Small intestine (tissue), 7 donors: ENCODE data around the gene CHRM4. TPM values are rescaled to one million over a fixed set of nuclear protein-coding genes. Genes with fewer than 3 reads are reported as not detected.
"Not testable (repeated sequence)": the region's sequence is repeated elsewhere in the genome, so short reads cannot be mapped to it uniquely, and the experiment has no call there.

Experiments used
- DNase-seq, 2 donors: peaks; one replicate each; pipeline versions ENCODE4 v3.0.0 to v3.0.0-alpha.2; 2013
- FAIRE-seq: peaks from 2 replicates; lab custom pipeline; 2012; peaks lifted over from hg19 to GRCh38; lab: Jason Lieb, UNC
- H3K27ac ChIP-seq, 3 donors: one replicate each; pipeline ENCODE4 v1.5.1; 2013; ENCODE audit warnings: low read length in 2 of 3, mild to moderate bottlenecking in 2 of 3, control low read depth in 1 of 3, inconsistent platforms in 1 of 3, low read depth in 1 of 3, moderate library complexity in 1 of 3
- H3K27me3 ChIP-seq, 3 donors: one replicate each; pipeline ENCODE4 v1.6.1; 2013; ENCODE audit warnings: low read length in 3 of 3, inconsistent platforms in 1 of 3; ENCODE audit not compliant: control insufficient read depth in 3 of 3, insufficient read depth in 3 of 3
- H3K36me3 ChIP-seq, 3 donors: one replicate each; pipeline ENCODE4 v1.6.1; 2013; ENCODE audit warnings: low read length in 3 of 3, inconsistent platforms in 1 of 3, low read depth in 1 of 3, mild to moderate bottlenecking in 1 of 3, moderate library complexity in 1 of 3; ENCODE audit not compliant: control insufficient read depth in 3 of 3, insufficient read depth in 2 of 3
- H3K4me1 ChIP-seq, 3 donors: one replicate each; pipeline ENCODE4 v1.6.1; 2013; ENCODE audit warnings: low read length in 2 of 3, inconsistent platforms in 1 of 3, low read depth in 1 of 3, mild to moderate bottlenecking in 1 of 3, moderate library complexity in 1 of 3; ENCODE audit not compliant: control insufficient read depth in 3 of 3, insufficient read depth in 2 of 3
- H3K4me3 ChIP-seq, 3 donors: one replicate each; pipeline ENCODE4 v1.5.1; 2013; ENCODE audit warnings: low read length in 3 of 3, control low read depth in 1 of 3, inconsistent platforms in 1 of 3, low read depth in 1 of 3, mild to moderate bottlenecking in 1 of 3, moderate library complexity in 1 of 3
- H3K9me3 ChIP-seq, 2 donors: one replicate each; pipeline ENCODE4 v1.6.1; 2013; ENCODE audit warnings: low read depth in 1 of 2, low read length in 1 of 2; ENCODE audit not compliant: control insufficient read depth in 2 of 2, insufficient read depth in 1 of 2
- WGBS, 3 donors: extraction: QIAGEN DNeasy Blood & Tissue Kit; methylation state at CpG; one replicate each; pipeline ENCODE4 v1.1.7; 2013; 5-methylcytosine and 5-hydroxymethylcytosine counted together
- polyA plus RNA-seq, 4 donors: library from polyadenylated mRNA; stranded (reverse) in 3 of 4; unstranded in 1 of 4; fragments of 200-250 nt in 3 of 4; fragments of 120-200 nt in 1 of 4; gene quantifications; one replicate each; pipeline versions ENCODE4 v1.2.1 to v1.2.3, GENCODE V29; 2013
- donor health status: healthy with polysubstance abuse.
- donor health status: control.
- donor health status: control.
- donor health status: Bipolar disorder and iron deficiency.
- donor health status: healthy.

The CHRM4 gene
- polyA plus RNA-seq, 4 donors = 3.1 to 7.8 (median 5.8) TPM; not detected in 1

DNA sequence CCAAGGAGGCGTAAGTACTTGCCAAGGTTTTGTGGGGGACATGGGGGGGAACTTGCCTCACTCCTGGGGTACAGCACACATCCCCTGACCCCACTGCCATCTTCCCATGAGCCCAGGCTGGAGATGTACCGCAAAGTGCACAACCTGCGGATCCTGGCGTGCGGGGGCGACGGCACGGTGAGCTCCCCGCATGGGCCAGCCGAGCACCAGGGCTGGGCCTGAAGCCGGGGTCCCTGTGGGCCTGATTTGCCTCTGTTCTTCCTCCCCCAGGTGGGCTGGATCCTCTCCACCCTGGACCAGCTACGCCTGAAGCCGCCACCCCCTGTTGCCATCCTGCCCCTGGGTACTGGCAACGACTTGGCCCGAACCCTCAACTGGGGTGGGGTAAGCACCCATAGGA is 19.1 kb downstream of the CHRM4 start:
- Histone ChIP-seq H3K4me1 (peaks cover 0 to 16% (median 0%) of the 10 kb centered on the region in 3 donors), H3K36me3 (peaks cover 11 to 93% (median 24%) of the 10 kb centered on the region in 3 donors)
- not testable (repeated sequence) for DNase-seq, H3K9me3 ChIP-seq, H3K27me3 ChIP-seq, H3K27ac ChIP-seq, H3K4me3 ChIP-seq, FAIRE-seq
- WGBS, 3 donors = 88 to 89% (median 89%) methylated on average over 12 to 15 of the region's 15 CpGs

DNA sequence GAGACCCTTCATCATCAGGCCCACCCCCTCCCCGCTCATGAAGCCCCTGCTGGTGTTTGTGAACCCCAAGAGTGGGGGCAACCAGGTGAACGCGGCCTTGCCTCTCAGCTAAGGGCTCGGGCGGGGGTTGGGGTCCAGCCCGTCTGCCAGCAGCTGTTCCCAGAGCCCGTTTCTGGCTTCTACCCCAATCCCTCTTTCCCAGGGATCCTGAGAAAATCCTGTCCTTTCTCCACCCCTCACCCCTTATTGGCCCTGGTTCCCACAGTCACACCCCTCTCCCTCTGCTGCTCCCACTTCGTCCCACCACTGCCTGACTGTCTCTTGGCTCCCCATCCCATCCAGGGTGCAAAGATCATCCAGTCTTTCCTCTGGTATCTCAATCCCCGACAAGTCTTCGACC is 19.5 kb downstream of the CHRM4 start:
- no peak for FAIRE-seq
- Histone ChIP-seq H3K27ac (no peak overlapping the region), H3K9me3 (no peaks in the 10 kb centered on the region), H3K27me3 (no peaks in the 10 kb centered on the region), H3K4me3 (no peak overlapping the region), H3K4me1 (peaks cover 0 to 16% (median 0%) of the 10 kb centered on the region in 3 donors), H3K36me3 (peaks cover 11 to 91% (median 21%) of the 10 kb centered on the region in 3 donors)
- peak in 1 of 2 donors; percentile 45 for DNase-seq
- 46 to 59% (median 46%) methylated on average over 8 to 10 of the region's 10 CpGs for WGBS, 3 donors

DNA sequence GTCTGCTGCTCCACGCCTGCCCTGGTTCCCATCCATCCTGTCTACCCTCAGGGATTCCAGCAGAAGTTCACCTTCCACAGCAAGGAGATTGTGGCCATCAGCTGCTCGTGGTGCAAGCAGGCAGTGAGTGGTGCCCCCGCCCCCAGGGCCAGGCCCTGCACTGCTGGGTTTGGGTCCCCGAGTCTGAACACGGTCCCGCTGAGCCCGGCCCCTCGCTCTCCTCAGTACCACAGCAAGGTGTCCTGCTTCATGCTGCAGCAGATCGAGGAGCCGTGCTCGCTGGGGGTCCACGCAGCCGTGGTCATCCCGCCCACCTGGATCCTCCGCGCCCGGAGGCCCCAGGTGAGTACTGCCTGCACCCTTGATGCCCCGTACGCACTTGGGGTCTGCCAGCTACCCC is 20.3 kb downstream of the CHRM4 start:
- Histone ChIP-seq H3K4me1 (peaks cover 0 to 16% (median 0%) of the 10 kb centered on the region in 3 donors), H3K36me3 (peaks cover 9 to 91% (median 18%) of the 10 kb centered on the region in 3 donors)
- H3K4me3 ChIP-seq, DNase-seq, H3K27ac ChIP-seq, H3K27me3 ChIP-seq, H3K9me3 ChIP-seq, FAIRE-seq: not testable (repeated sequence)
- 96 to 98% (median 96%) methylated on average over 19 of the region's 19 CpGs for WGBS, 3 donors

- peaks cover 6 to 90% (median 18%) of the 10 kb centered on the region in 3 donors for H3K36me3 ChIP-seq
- no peak overlapping the region for H3K27ac ChIP-seq
- FAIRE-seq = no peak
- H3K4me1 ChIP-seq = peaks cover 0 to 16% (median 0%) of the 10 kb centered on the region in 3 donors
- H3K27me3 ChIP-seq = no peaks in the 10 kb centered on the region
- no peak overlapping the region for H3K4me3 ChIP-seq
- DNase-seq = no peak
- H3K9me3 ChIP-seq = no peaks in the 10 kb centered on the region
- WGBS, 3 donors = 89 to 92% (median 90%) methylated on average over 13 of the region's 13 CpGs
These were observed 21.3 kb downstream of the CHRM4 start for GRCh38 chr11:46370253-46370652.

DNA sequence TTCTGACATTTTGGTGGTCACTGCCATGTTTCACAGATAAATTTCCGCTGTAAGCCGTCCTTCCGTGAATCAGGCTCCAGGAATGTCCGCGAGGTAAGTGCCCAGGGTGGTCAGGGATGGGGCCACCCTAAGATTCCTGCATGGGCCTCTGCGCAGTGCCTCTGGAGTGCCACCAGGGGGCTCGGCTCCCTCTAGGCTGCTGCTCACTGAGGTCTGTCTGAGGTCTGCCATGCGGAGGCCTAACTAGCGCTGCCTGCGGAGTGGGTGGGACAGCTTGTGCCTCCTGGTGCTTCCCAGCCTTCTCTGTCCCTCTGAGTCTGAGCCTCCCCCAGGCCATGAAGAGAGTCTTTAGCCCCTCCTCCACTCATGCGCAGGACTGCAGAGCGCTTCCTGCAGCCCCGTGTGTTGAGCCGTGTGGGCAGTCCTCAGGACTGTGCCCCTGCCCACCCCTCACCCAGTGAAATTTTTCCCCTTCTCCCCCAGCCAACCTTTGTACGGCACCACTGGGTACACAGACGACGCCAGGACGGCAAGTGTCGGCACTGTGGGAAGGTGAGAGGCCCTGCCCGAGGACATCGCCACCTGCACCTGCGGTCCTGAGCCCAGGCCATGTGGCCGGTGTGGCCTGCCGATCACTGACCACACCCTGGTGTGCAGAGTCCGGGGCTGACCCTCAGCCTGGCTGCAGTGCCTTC is 22.0 kb downstream of the CHRM4 start:
- peaks cover 0 to 16% (median 0%) of the 10 kb centered on the region in 3 donors for H3K4me1 ChIP-seq
- no peak for FAIRE-seq
- H3K27me3 ChIP-seq = no peaks in the 10 kb centered on the region
- H3K36me3 ChIP-seq = peaks cover 5 to 90% (median 13%) of the 10 kb centered on the region in 3 donors
- no peaks in the 10 kb centered on the region for H3K9me3 ChIP-seq
- 65 to 71% (median 69%) methylated on average over 25 of the region's 25 CpGs for whole genome bisulfite sequencing, 3 donors
- H3K27ac ChIP-seq = no peak overlapping the region
- peak in 1 of 2 donors; percentile 70 for DNase-seq
- no peak overlapping the region for H3K4me3 ChIP-seq

DNA sequence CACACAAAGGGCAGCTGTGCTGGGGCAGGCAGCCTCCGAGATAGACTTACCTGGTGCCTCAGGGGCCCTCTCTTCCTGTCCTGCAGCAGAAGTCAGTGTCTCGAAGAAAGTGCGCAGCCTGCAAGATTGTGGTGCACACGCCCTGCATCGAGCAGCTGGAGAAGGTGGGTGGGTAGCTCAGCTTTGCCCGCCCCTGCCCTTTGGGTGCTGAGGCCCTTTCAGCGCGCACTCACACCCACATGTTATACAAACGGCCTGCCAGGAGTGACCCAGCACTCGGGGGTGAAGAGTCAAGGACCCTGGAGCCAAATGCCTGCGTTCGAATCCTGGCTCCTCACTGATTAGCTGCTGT is 23.7 kb downstream of the CHRM4 start:
- DNase-seq (no peak), FAIRE-seq (no peak)
- 73 to 80% (median 77%) methylated on average over 12 of the region's 12 CpGs for WGBS, 3 donors
- Histone ChIP-seq H3K9me3 (no peaks in the 10 kb centered on the region), H3K36me3 (peaks cover 0 to 93% (median 4%) of the 10 kb centered on the region in 3 donors), H3K4me1 (peaks cover 0 to 21% (median 0%) of the 10 kb centered on the region in 3 donors), H3K27me3 (no peaks in the 10 kb centered on the region), H3K27ac (no peak overlapping the region), H3K4me3 (no peak overlapping the region)

GRCh38 chr11:46367244-46367915 is 24.2 kb downstream of the CHRM4 start:
- WGBS, 3 donors = 26 to 30% (median 27%) methylated on average over 27 to 32 of the region's 32 CpGs
- FAIRE-seq (no peak), DNase-seq (peak in 1 of 2 donors; percentile 72)
- Histone ChIP-seq H3K27ac (no peak overlapping the region), H3K4me3 (no peak overlapping the region), H3K4me1 (peaks cover 0 to 23% (median 0%) of the 10 kb centered on the region in 3 donors), H3K36me3 (peaks cover 0 to 93% (median 2%) of the 10 kb centered on the region in 3 donors), H3K9me3 (no peaks in the 10 kb centered on the region), H3K27me3 (no peaks in the 10 kb centered on the region)

DNA sequence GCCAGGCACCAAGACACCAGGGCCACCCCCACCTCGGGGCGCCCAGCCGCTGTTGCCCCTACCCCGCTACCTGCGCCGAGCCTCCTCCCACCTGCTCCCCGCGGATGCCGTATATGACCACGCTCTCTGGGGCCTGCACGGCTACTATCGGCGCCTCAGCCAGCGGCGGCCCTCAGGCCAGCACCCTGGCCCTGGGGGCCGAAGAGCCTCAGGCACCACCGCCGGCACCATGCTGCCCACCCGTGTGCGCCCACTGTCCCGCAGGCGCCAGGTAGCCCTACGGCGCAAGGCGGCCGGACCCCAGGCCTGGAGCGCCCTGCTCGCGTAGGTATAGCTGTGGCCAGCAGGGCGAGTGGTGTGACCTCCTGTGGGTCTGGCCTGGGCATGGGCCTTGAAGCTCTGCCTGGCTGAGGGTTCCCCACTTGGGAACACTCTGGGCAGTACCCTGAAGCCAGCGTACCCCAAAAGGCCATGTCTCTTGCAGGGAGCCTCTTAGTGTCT is 24.9 kb downstream of the CHRM4 start:
- no peak for FAIRE-seq
- WGBS, 3 donors = 94 to 95% (median 94%) methylated on average over 30 to 31 of the region's 31 CpGs

More for the DNA sequence above, 24.9 kb downstream of the CHRM4 start:
- H3K36me3 ChIP-seq = peaks cover 0 to 92% (median 2%) of the 10 kb centered on the region in 3 donors
- no peaks in the 10 kb centered on the region for H3K27me3 ChIP-seq
- no peak overlapping the region for H3K4me3 ChIP-seq
- H3K27ac ChIP-seq = no peak overlapping the region
- peaks cover 0 to 20% (median 0%) of the 10 kb centered on the region in 3 donors for H3K4me1 ChIP-seq
- no peaks in the 10 kb centered on the region for H3K9me3 ChIP-seq
- DNase-seq = no peak
